HepG2 (cell line): ENCODE measurements around the gene SYNJ2. TPM values are rescaled to one million over a fixed set of nuclear protein-coding genes. Genes with fewer than 3 reads are reported as not detected.

Experiments
- BHLHE40 ChIP-seq: IDR thresholded peaks from 2 replicates; pipeline ENCODE4 v1.6.1; 2011; ENCODE audit warnings: low read length, improper control_type of control experiment
- BRD4 ChIP-seq: sonication (generic); formaldehyde crosslinking; IDR thresholded peaks from 2 replicates; pipeline ENCODE4 v1.4.0; 2020; ENCODE audit warnings: missing genetic modification reagents
- CEBPB ChIP-seq: IDR thresholded peaks from 2 replicates; pipeline ENCODE4 v1.6.1; 2011; ENCODE audit warnings: low read depth, low read length, improper control_type of control experiment, borderline replicate concordance
- CHCHD3 ChIP-seq: sonication (generic); formaldehyde crosslinking; IDR thresholded peaks from 2 replicates; pipeline ENCODE4 v1.8.0; 2022; ENCODE audit warnings: mild to moderate bottlenecking, missing genetic modification reagents, moderate library complexity
- FOXO4 ChIP-seq: sonication (generic); formaldehyde crosslinking; conservative IDR thresholded peaks from 2 replicates; pipeline ENCODE4 v1.8.1; 2023; ENCODE audit warnings: missing genetic modification reagents
- KDM3A ChIP-seq: IDR thresholded peaks from 2 replicates; pipeline ENCODE4 v1.6.1; 2018; ENCODE audit warnings: low read depth, missing compliant biosample characterization
- NFKB2 ChIP-seq: sonication (generic); formaldehyde crosslinking; IDR thresholded peaks from 2 replicates; pipeline ENCODE4 v1.4.0; 2020; ENCODE audit warnings: missing genetic modification reagents, borderline replicate concordance
- PAF1 ChIP-seq: IDR thresholded peaks from 2 replicates; pipeline ENCODE4 v1.6.1; 2016; ENCODE audit warnings: missing genetic modification reagents, missing compliant biosample characterization
- POLR2AphosphoS5 ChIP-seq: IDR thresholded peaks from 2 replicates; pipeline ENCODE4 v1.6.1; 2012; ENCODE audit warnings: low read depth, low read length
- RAD21 ChIP-seq: fragments of 450-650 bp; formaldehyde crosslinking; IDR thresholded peaks from 2 replicates; pipeline ENCODE4 v1.5.0; 2020; ENCODE audit warnings: mild to moderate bottlenecking
- SP5 ChIP-seq: IDR thresholded peaks from 2 replicates; pipeline ENCODE4 v1.6.1; 2016; ENCODE audit warnings: low read depth, borderline replicate concordance
- TAF15 ChIP-seq: fragments of 200-400 bp; formaldehyde crosslinking; IDR thresholded peaks from one replicate; pipeline ENCODE4 v1.6.1; 2018; ENCODE audit warnings: mild to moderate bottlenecking, low read depth, low read length; ENCODE audit not compliant: poor library complexity, severe bottlenecking
- TFDP2 ChIP-seq: sonication (generic); formaldehyde crosslinking; IDR thresholded peaks from 2 replicates; pipeline ENCODE4 v1.4.0; 2020; ENCODE audit warnings: missing genetic modification reagents
- TSC22D2 ChIP-seq: sonication (generic); formaldehyde crosslinking; IDR thresholded peaks from 2 replicates; pipeline ENCODE4 v1.5.1; 2020; ENCODE audit warnings: missing genetic modification reagents, mild to moderate bottlenecking, borderline replicate concordance
- ZNF138 ChIP-seq: sonication (generic); formaldehyde crosslinking; IDR thresholded peaks from 2 replicates; pipeline ENCODE4 v1.5.0; 2020; ENCODE audit warnings: mild to moderate bottlenecking, low read depth, missing genetic modification reagents
- ZNF296 ChIP-seq: sonication (generic); formaldehyde crosslinking; conservative IDR thresholded peaks from 2 replicates; pipeline ENCODE4 v1.5.0; 2020; ENCODE audit warnings: mild to moderate bottlenecking, missing genetic modification reagents
- polyA plus RNA-seq, 8 experiments: library from polyadenylated mRNA; depleted of rRNA in 3 of 8; stranded (reverse) in 7 of 8; unstranded in 1 of 8; fragments of >200 nt; fragmentation: Illumina TruSeq in 4 of 8; extraction: Trizol in 4 of 8; gene quantifications; 2 replicates each; pipeline versions ENCODE4 v1.2.1 to v1.2.3, GENCODE V29; 2011 to 2016; ENCODE audit warnings: low read depth in 4 of 8, missing spikeins in 1 of 8, mixed read lengths in 1 of 8; ENCODE audit not compliant: insufficient read depth in 1 of 8
- total RNA-seq, 5 experiments: library from RNA; depleted of rRNA; stranded (reverse); fragments of >200 nt; fragmentation: Illumina TruSeq; extraction: Trizol; gene quantifications; 2 replicates each; pipeline ENCODE4 v1.2.3, GENCODE V29; 2016; ENCODE audit warnings: low read depth in 1 of 5
- TF ChIP-seq, protein P1 (sequence below): sonication (generic); formaldehyde crosslinking; IDR thresholded peaks from 2 replicates; pipeline ENCODE4 v1.5.1; 2020; ENCODE audit warnings: missing genetic modification reagents, mild to moderate bottlenecking, borderline replicate concordance
- TF ChIP-seq, protein P2 (sequence below), 2 experiments: IDR thresholded peaks; 2 replicates each; pipeline ENCODE4 v1.6.1; 2011 to 2012; ENCODE audit warnings: low read length in 2 of 2, borderline replicate concordance in 1 of 2, low read depth in 1 of 2, mild to moderate bottlenecking in 1 of 2, moderate library complexity in 1 of 2
- TF ChIP-seq, protein P3 (sequence below): sonication (generic); formaldehyde crosslinking; IDR thresholded peaks from 2 replicates; pipeline ENCODE4 v1.4.0; 2020; ENCODE audit warnings: missing genetic modification reagents
- TF ChIP-seq, protein P4 (sequence below): sonication (generic); formaldehyde crosslinking; IDR thresholded peaks from 2 replicates; pipeline ENCODE4 v1.8.0; 2022; ENCODE audit warnings: mild to moderate bottlenecking, missing genetic modification reagents, moderate library complexity

Gene SYNJ2
- total and polyA plus RNA-seq, 2 of the 13 experiments (the other 11 are each of a cell fraction or from before 2014, with no cell fraction given) = 39.1 to 57.6 TPM

GRCh38 chr6:158040051-158040803, 58.6 kb downstream of the SYNJ2 start (continued):
- no peak for TF ChIP-seq TFDP2 (CRISPR knock-in tag)
- TF ChIP-seq BHLHE40 = no peak
- no peak for TF ChIP-seq ZNF296
- peak; percentile 69; the same call in 1 of the 2 replicates for TF ChIP-seq SP5
- TF ChIP-seq PAF1 (CRISPR knock-in tag) = no peak
- no peak; the same call in 1 of the 2 replicates for TF ChIP-seq BRD4 (CRISPR knock-in tag)
- TF ChIP-seq, protein P1, sequence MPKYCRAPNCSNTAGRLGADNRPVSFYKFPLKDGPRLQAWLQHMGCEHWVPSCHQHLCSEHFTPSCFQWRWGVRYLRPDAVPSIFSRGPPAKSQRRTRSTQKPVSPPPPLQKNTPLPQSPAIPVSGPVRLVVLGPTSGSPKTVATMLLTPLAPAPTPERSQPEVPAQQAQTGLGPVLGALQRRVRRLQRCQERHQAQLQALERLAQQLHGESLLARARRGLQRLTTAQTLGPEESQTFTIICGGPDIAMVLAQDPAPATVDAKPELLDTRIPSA (CRISPR knock-in tag) = no peak
- TF ChIP-seq KDM3A (CRISPR knock-in tag) = no peak; the same call in 1 of the 2 replicates
- TF ChIP-seq POLR2AphosphoS5 = peak; percentile 34; the same call in 1 of the 2 replicates
- no peak for TF ChIP-seq FOXO4 (CRISPR knock-in tag)
- TF ChIP-seq, protein P2, sequence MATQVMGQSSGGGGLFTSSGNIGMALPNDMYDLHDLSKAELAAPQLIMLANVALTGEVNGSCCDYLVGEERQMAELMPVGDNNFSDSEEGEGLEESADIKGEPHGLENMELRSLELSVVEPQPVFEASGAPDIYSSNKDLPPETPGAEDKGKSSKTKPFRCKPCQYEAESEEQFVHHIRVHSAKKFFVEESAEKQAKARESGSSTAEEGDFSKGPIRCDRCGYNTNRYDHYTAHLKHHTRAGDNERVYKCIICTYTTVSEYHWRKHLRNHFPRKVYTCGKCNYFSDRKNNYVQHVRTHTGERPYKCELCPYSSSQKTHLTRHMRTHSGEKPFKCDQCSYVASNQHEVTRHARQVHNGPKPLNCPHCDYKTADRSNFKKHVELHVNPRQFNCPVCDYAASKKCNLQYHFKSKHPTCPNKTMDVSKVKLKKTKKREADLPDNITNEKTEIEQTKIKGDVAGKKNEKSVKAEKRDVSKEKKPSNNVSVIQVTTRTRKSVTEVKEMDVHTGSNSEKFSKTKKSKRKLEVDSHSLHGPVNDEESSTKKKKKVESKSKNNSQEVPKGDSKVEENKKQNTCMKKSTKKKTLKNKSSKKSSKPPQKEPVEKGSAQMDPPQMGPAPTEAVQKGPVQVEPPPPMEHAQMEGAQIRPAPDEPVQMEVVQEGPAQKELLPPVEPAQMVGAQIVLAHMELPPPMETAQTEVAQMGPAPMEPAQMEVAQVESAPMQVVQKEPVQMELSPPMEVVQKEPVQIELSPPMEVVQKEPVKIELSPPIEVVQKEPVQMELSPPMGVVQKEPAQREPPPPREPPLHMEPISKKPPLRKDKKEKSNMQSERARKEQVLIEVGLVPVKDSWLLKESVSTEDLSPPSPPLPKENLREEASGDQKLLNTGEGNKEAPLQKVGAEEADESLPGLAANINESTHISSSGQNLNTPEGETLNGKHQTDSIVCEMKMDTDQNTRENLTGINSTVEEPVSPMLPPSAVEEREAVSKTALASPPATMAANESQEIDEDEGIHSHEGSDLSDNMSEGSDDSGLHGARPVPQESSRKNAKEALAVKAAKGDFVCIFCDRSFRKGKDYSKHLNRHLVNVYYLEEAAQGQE (IDR thresholded peaks at IDR 0.05; ENCODE audit: borderline replicate concordance in 1 of 2, low read depth in 1 of 2, low read length in 2 of 2) = peak in 1 of 2 experiments; percentile 55; a peak in 1 of 4 replicates
- TF ChIP-seq CHCHD3 (CRISPR knock-in tag) = no peak
- TF ChIP-seq, protein P3, sequence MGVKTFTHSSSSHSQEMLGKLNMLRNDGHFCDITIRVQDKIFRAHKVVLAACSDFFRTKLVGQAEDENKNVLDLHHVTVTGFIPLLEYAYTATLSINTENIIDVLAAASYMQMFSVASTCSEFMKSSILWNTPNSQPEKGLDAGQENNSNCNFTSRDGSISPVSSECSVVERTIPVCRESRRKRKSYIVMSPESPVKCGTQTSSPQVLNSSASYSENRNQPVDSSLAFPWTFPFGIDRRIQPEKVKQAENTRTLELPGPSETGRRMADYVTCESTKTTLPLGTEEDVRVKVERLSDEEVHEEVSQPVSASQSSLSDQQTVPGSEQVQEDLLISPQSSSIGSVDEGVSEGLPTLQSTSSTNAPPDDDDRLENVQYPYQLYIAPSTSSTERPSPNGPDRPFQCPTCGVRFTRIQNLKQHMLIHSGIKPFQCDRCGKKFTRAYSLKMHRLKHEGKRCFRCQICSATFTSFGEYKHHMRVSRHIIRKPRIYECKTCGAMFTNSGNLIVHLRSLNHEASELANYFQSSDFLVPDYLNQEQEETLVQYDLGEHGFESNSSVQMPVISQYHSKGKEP = no peak
- no peak for TF ChIP-seq TAF15
- TF ChIP-seq ZNF138 (CRISPR knock-in tag) = no peak
- TF ChIP-seq RAD21 (CRISPR knock-in tag) = no peak
- no peak for TF ChIP-seq NFKB2
- TF ChIP-seq, protein P4, sequence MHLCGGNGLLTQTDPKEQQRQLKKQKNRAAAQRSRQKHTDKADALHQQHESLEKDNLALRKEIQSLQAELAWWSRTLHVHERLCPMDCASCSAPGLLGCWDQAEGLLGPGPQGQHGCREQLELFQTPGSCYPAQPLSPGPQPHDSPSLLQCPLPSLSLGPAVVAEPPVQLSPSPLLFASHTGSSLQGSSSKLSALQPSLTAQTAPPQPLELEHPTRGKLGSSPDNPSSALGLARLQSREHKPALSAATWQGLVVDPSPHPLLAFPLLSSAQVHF (CRISPR knock-in tag) = peak; percentile 68; the same call in 1 of the 2 replicates
- TF ChIP-seq TSC22D2 (CRISPR knock-in tag) = no peak
- no peak for TF ChIP-seq CEBPB
